Adrenal gland (tissue), 5 donors: ENCODE data around the gene CSF2.

Source experiments
- POLR2A ChIP-seq, 2 donors: fragments of 450-650 bp; IDR thresholded peaks; one replicate each; pipeline ENCODE4 v1.6.1; 2017; ENCODE audit warnings: antibody characterized with exemption in 2 of 2, mild to moderate bottlenecking in 2 of 2, moderate library complexity in 1 of 2
- TF ChIP-seq, protein P1 (sequence below), 6 experiments: fragments of 450-650 bp in 4 of 6; fragments of 200-600 bp in 2 of 6; sonication (generic) in 1 of 6; IDR thresholded peaks; 1 replicate in 5 of 6; 2 replicates in 1 of 6; pipeline versions ENCODE4 v1.5.1 to v1.8.0; 2016 to 2021; ENCODE audit warnings: antibody characterized with exemption in 6 of 6, mild to moderate bottlenecking in 2 of 6, moderate library complexity in 1 of 6
- donor health status: DM: no; HTN: no; CAD: no.

DNA sequence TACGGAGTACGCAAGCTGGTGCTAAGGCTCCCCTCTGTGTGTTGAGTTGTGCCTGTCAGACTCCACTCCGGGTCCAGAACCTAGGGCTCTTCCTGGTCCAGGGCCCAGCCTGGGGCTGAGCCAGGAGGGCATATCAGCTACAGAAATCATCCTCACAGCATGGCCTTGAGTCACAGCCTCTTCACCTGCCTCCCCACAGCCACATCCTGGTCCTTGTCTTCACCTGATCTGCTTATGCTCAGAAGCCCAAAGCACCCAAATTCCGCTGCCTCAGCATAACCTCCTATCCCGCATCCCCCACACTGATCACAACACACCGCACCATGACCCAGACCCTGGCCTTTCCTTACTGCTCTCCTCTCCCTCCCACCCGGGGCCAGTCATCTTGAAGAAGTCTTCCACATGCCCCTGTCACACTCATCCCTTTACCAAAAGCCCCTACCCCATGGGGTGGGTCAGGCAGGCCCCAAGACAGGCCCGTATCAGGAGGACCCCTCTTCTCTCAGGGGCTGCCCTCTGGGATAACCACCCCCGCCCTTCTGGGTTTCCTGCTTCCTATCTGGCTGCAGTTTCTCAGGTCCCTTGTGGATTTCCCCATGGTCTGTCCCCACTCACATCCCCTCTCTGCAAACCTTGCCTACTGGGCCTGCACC, 14.4 kb upstream of the CSF2 start:
- TF ChIP-seq, protein P1, sequence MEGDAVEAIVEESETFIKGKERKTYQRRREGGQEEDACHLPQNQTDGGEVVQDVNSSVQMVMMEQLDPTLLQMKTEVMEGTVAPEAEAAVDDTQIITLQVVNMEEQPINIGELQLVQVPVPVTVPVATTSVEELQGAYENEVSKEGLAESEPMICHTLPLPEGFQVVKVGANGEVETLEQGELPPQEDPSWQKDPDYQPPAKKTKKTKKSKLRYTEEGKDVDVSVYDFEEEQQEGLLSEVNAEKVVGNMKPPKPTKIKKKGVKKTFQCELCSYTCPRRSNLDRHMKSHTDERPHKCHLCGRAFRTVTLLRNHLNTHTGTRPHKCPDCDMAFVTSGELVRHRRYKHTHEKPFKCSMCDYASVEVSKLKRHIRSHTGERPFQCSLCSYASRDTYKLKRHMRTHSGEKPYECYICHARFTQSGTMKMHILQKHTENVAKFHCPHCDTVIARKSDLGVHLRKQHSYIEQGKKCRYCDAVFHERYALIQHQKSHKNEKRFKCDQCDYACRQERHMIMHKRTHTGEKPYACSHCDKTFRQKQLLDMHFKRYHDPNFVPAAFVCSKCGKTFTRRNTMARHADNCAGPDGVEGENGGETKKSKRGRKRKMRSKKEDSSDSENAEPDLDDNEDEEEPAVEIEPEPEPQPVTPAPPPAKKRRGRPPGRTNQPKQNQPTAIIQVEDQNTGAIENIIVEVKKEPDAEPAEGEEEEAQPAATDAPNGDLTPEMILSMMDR (IDR thresholded peaks at IDR 0.05) = no peak
- no peak for TF ChIP-seq POLR2A (IDR thresholded peaks at IDR 0.05)
